Colon (tissue), 2 donors: ENCODE data around the gene CRACR2A.

Experiments
- FAIRE-seq: peaks from 2 replicates; lab custom pipeline; 2012; peaks lifted over from hg19 to GRCh38; lab: Jason Lieb, UNC
- donor health status: control.
- donor health status: control.

Gene CRACR2A

GRCh38 chr12:3752096-3752709 lies 706 bp downstream of the CRACR2A start:
- no peak for FAIRE-seq

GRCh38 chr12:3751151-3752095 lies 1.5 kb downstream of the CRACR2A start:
- FAIRE-seq: no peak

- no peak for FAIRE-seq
These were observed 2.3 kb downstream of the CRACR2A start for GRCh38 chr12:3750616-3751015.

- FAIRE-seq: no peak
These were observed 4.3 kb downstream of the CRACR2A start for GRCh38 chr12:3748620-3749019.

GRCh38 chr12:3747976-3748619 lies 4.8 kb downstream of the CRACR2A start:
- FAIRE-seq: no peak

- no peak for FAIRE-seq
These were observed 5.4 kb downstream of the CRACR2A start for GRCh38 chr12:3747543-3747942.

GRCh38 chr12:3746758-3747157 lies 6.2 kb downstream of the CRACR2A start:
- no peak for FAIRE-seq

- no peak for FAIRE-seq
These were observed 7.8 kb downstream of the CRACR2A start for GRCh38 chr12:3745152-3745551.

GRCh38 chr12:3744229-3744901 lies 8.5 kb downstream of the CRACR2A start:
- no peak for FAIRE-seq

GRCh38 chr12:3743803-3744202 lies 9.1 kb downstream of the CRACR2A start:
- FAIRE-seq: no peak

- no peak for FAIRE-seq
These were observed 10.8 kb downstream of the CRACR2A start for GRCh38 chr12:3741882-3742672.

- FAIRE-seq: no peak
These were observed 12.3 kb downstream of the CRACR2A start for GRCh38 chr12:3740480-3741231.

GRCh38 chr12:3735432-3735831 lies 17.5 kb downstream of the CRACR2A start:
- FAIRE-seq: no peak

- no peak for FAIRE-seq
These were observed 20.0 kb downstream of the CRACR2A start for GRCh38 chr12:3732901-3733300.

GRCh38 chr12:3730111-3730510 lies 22.8 kb downstream of the CRACR2A start:
- no peak for FAIRE-seq

- no peak for FAIRE-seq
These were observed 24.2 kb downstream of the CRACR2A start for GRCh38 chr12:3728686-3729085.

GRCh38 chr12:3727877-3728632 lies 24.9 kb downstream of the CRACR2A start:
- FAIRE-seq: no peak

GRCh38 chr12:3727354-3727753 lies 25.6 kb downstream of the CRACR2A start:
- no peak for FAIRE-seq

- FAIRE-seq: peak; percentile 18
These were observed 26.5 kb downstream of the CRACR2A start for GRCh38 chr12:3726456-3726855.
